PC-9 (cell line): ENCODE results near the gene TRIP6. TPM values are rescaled to one million over a fixed set of nuclear protein-coding genes. Genes with fewer than 3 reads are reported as not detected.

Experiments used
- BruUV-seq: library from RNA; stranded (reverse); fragments of 400-500 nt; replicated peaks from 2 replicates; lab custom pipeline; 2021; lab: Mats Ljungman, UMichigan
- CTCF ChIA-PET: fragments of 300-600 bp; sonication (Branson Sonifier 250); formaldehyde crosslinking; loops from one replicate; lab custom pipeline; 2022; ENCODE audit warnings: antibody characterized with exemption; lab: Charles Lee
- POLR2A ChIA-PET: fragments of 300-600 bp; sonication (Branson Sonifier 250); formaldehyde crosslinking; loops from one replicate; lab custom pipeline; 2022; ENCODE audit warnings: antibody characterized with exemption; ENCODE audit not compliant: unreplicated experiment; lab: Charles Lee
- DNase-seq, 2 experiments: peaks; one replicate each; pipeline versions ENCODE4 v3.0.0 to v3.0.0-alpha.2; 2015 to 2022; ENCODE audit warnings: mixed read lengths in 1 of 2
- H2AFZ ChIP-seq: fragments of 200-600 bp; sonication (generic); 2 replicates; pipeline ENCODE4 v1.8.1; 2017; ENCODE audit warnings: antibody characterized with exemption
- H3F3A ChIP-seq: fragments of 200-600 bp; sonication (generic); 2 replicates; pipeline ENCODE4 v1.8.1; 2017; ENCODE audit warnings: antibody characterized with exemption, mild to moderate bottlenecking, low read depth; ENCODE audit not compliant: insufficient read depth
- H3K27ac ChIP-seq: fragments of 200-600 bp; sonication (generic); 2 replicates; pipeline ENCODE4 v1.6.1; 2016; ENCODE audit warnings: mixed run types
- H3K27me3 ChIP-seq: fragments of 200-600 bp; sonication (generic); 2 replicates; pipeline ENCODE4 v1.6.1; 2016; ENCODE audit warnings: low read depth, mixed run types; ENCODE audit not compliant: insufficient read depth
- H3K36me3 ChIP-seq: fragments of 200-600 bp; sonication (generic); 2 replicates; pipeline ENCODE4 v1.6.1; 2016; ENCODE audit warnings: low read depth, mixed run types
- H3K4me1 ChIP-seq: fragments of 200-600 bp; sonication (generic); replicated peaks from 2 replicates; pipeline ENCODE4 v1.6.1; 2016; ENCODE audit warnings: mixed run types; ENCODE audit not compliant: insufficient read depth
- H3K4me2 ChIP-seq: fragments of 200-600 bp; sonication (generic); 2 replicates; pipeline ENCODE4 v1.6.1; 2017; ENCODE audit warnings: mixed run types
- H3K4me3 ChIP-seq: fragments of 200-600 bp; sonication (generic); 2 replicates; pipeline ENCODE4 v1.6.1; 2016; ENCODE audit warnings: mixed run types
- H3K79me2 ChIP-seq: fragments of 200-600 bp; sonication (generic); 2 replicates; pipeline ENCODE4 v1.6.1; 2017; ENCODE audit warnings: low read depth, mixed run types
- H3K9me2 ChIP-seq: fragments of 200-600 bp; sonication (generic); 2 replicates; pipeline ENCODE4 v1.8.1; 2017; ENCODE audit warnings: mild to moderate bottlenecking; ENCODE audit not compliant: insufficient read depth
- H3K9me3 ChIP-seq: fragments of 200-600 bp; sonication (generic); 2 replicates; pipeline ENCODE4 v1.8.1; 2016; ENCODE audit warnings: low read depth; ENCODE audit not compliant: insufficient read depth
- H4K20me1 ChIP-seq: fragments of 200-600 bp; sonication (generic); 2 replicates; pipeline ENCODE4 v1.8.1; 2017; ENCODE audit not compliant: insufficient read depth
- EZH2 ChIP-seq: fragments of 200-600 bp; sonication (generic); IDR thresholded peaks from 2 replicates; pipeline ENCODE4 v1.8.0; 2017; ENCODE audit warnings: antibody characterized with exemption, low read depth
- intact Hi-C: fragments of 100-400 bp; cut with micrococcal nuclease; formaldehyde crosslinking; loops from one replicate; pipeline ENCODE4 v1.10.0; 2022; ENCODE audit not compliant: unreplicated experiment
- total RNA-seq: library from RNA; stranded (reverse); gene quantifications from 2 replicates; pipeline ENCODE4 v1.2.3, GENCODE V29; 2021
- TF ChIP-seq, protein P1 (sequence below): fragments of 200-600 bp; sonication (generic); conservative IDR thresholded peaks from 2 replicates; pipeline ENCODE4 v1.6.1; 2017; ENCODE audit warnings: mixed run types, antibody characterized with exemption, mild to moderate bottlenecking, moderate library complexity

The TRIP6 gene
- total RNA-seq, 1 experiment from 2014 or later: 89.3 TPM

GRCh38 chr7:100864263-100864845, 2.8 kb upstream of the TRIP6 start:
- H3K4me3 ChIP-seq: no peak overlapping the region
- H3K27ac ChIP-seq: no peak overlapping the region
- H3K36me3 ChIP-seq: no peaks in the 10 kb centered on the region
- H4K20me1 ChIP-seq: no peaks in the 10 kb centered on the region
- no peak for TF ChIP-seq EZH2
- TF ChIP-seq, protein P1, sequence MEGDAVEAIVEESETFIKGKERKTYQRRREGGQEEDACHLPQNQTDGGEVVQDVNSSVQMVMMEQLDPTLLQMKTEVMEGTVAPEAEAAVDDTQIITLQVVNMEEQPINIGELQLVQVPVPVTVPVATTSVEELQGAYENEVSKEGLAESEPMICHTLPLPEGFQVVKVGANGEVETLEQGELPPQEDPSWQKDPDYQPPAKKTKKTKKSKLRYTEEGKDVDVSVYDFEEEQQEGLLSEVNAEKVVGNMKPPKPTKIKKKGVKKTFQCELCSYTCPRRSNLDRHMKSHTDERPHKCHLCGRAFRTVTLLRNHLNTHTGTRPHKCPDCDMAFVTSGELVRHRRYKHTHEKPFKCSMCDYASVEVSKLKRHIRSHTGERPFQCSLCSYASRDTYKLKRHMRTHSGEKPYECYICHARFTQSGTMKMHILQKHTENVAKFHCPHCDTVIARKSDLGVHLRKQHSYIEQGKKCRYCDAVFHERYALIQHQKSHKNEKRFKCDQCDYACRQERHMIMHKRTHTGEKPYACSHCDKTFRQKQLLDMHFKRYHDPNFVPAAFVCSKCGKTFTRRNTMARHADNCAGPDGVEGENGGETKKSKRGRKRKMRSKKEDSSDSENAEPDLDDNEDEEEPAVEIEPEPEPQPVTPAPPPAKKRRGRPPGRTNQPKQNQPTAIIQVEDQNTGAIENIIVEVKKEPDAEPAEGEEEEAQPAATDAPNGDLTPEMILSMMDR: no peak
- intact Hi-C loops: no loop called here
- peaks cover 23% of the 10 kb centered on the region for H3K79me2 ChIP-seq
- no TSS peak for BruUV-seq
- peaks cover 18% of the 10 kb centered on the region for H3K4me1 ChIP-seq
- H3K27me3 ChIP-seq: no peaks in the 10 kb centered on the region
- H2AFZ ChIP-seq: no peak overlapping the region
- H3K9me2 ChIP-seq: no peaks in the 10 kb centered on the region
- POLR2A ChIA-PET: interaction anchor here (0.6 kb wide), 1 partner anchor 37 kb away, joined by 3 read pairs; the partner anchor contains the start of gene EPHB4
- H3K9me3 ChIP-seq: no peaks in the 10 kb centered on the region
- no peak overlapping the region for H3K4me2 ChIP-seq
- DNase-seq: no peak
- peaks cover 23% of the 10 kb centered on the region for H3F3A ChIP-seq
- CTCF ChIA-PET: interaction anchor here (0.6 kb wide), 2 partner anchors 96 to 119 kb away, joined by 4 to 11 read pairs; no protein-coding TSS in a partner anchor

DNA sequence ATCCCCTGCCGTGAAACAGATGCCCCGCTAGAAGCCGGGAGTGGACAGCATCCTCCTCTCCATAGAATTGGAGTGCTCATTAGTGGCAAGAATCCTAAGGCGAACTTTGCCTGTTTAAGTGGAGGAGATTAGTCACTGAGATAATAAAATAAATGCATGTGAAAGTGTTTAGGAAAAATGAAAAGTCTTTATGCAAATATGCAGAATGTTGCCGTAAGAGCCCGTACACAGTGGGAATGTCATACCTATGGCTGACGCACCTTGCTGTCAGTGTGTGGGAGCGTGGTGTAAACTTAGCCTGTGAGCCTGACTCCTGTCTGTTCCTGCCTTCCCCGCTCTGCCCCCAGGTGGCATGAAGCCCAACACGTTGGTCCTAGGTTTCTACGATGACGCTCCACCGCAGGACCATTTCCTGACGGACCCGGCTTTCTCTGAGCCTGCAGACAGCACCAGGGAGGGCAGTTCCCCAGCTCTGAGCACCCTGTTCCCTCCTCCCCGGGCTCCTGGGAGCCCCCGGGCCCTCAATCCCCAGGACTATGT, 1.7 kb upstream of the TRIP6 start:
- ChIA-PET POLR2A (interaction anchor here (0.5 to 0.6 kb wide), 2 partner anchors 24 to 436 kb away, joined by 4 to 5 read pairs; partner anchors contain the start of gene UFSP1), CTCF (no interaction called here)
- Histone ChIP-seq H3K27me3 (no peaks in the 10 kb centered on the region), H3K4me2 (peak overlapping the region; percentile 95; the same call in 1 of the 2 replicates), H2AFZ (no peak overlapping the region), H4K20me1 (no peaks in the 10 kb centered on the region), H3K9me2 (no peaks in the 10 kb centered on the region), H3K79me2 (peaks cover 23% of the 10 kb centered on the region), H3K4me3 (no peak overlapping the region), H3F3A (peaks cover 23% of the 10 kb centered on the region), H3K4me1 (peaks cover 18% of the 10 kb centered on the region), H3K9me3 (no peaks in the 10 kb centered on the region), H3K27ac (peak overlapping the region; percentile 68; the same call in 1 of the 2 replicates), H3K36me3 (no peaks in the 10 kb centered on the region)
- peak; percentile 61 to 76 for DNase-seq
- TF ChIP-seq, protein P1: no peak; the same call in 1 of the 2 replicates
- TF ChIP-seq EZH2: no peak
- intact Hi-C loops: loop anchor here (1.0 to 5.0 kb wide), 3 partner anchors 13 to 158 kb away; partner anchors contain the start of genes EPHB4, POP7 and SLC12A9
- no TSS peak for BruUV-seq

DNA sequence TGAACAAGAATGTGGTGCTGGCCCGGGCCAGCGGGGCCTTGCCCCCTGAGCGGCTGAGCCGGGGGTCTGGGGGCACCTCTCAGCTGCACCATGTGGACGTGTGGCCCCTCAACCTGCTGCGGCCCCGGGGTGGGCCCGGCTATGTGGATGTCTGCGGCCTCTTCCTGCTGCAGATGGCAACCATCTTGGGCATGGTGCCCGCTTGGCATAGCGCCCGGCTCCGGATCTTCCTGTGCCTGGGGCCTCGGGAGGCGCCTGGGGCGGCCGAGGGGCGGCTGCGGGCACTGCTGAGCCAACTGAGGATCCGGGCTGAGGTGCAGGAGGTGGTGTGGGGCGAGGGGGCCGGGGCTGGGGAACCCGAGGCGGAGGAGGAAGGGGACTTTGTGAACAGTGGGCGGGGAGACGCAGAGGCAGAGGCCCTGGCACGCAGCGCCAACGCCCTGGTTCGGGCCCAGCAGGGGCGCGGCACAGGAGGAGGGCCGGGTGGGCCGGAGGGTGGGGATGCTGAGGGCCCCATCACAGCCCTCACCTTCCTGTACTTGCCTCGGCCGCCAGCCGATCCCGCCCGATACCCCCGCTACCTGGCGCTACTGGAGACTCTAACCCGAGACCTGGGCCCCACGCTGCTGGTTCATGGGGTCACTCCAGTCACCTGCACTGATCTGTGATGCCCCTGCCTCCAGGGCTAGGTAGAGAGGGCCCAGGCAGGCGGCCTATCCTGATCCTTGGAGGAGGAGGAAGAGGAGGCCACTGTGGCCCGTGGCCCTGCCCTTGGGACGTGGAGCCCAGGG, 1.1 kb upstream of the TRIP6 start:
- ChIA-PET CTCF (no interaction called here), POLR2A (interaction anchor here (0.5 to 0.6 kb wide), 3 partner anchors 24 to 437 kb away, joined by 3 to 5 read pairs (median 4); partner anchors contain the start of gene UFSP1)
- Histone ChIP-seq H2AFZ (no peak overlapping the region), H4K20me1 (no peaks in the 10 kb centered on the region), H3K4me3 (peak overlapping the region; percentile 99; the same call in 1 of the 2 replicates), H3K9me2 (no peaks in the 10 kb centered on the region), H3K27me3 (no peaks in the 10 kb centered on the region), H3K9me3 (no peaks in the 10 kb centered on the region), H3K79me2 (peaks cover 23% of the 10 kb centered on the region), H3K4me2 (peak overlapping the region; percentile 95), H3K36me3 (no peaks in the 10 kb centered on the region), H3K27ac (peak overlapping the region; percentile 68), H3K4me1 (peaks cover 18% of the 10 kb centered on the region), H3F3A (peaks cover 23% of the 10 kb centered on the region)
- TF ChIP-seq, protein P1: no peak
- no peak for TF ChIP-seq EZH2
- no TSS peak for BruUV-seq
- DNase-seq: peak in 1 of 2 experiments; percentile 89
- intact Hi-C loops: loop anchor here (1.0 to 5.0 kb wide), 4 partner anchors 14 to 437 kb away; partner anchors contain the start of genes EPHB4, MEPCE, POP7 and SLC12A9
